MM.1S (cell line): Measurements from ENCODE around the gene NEK11.

ENCODE experiments used
- EZH2 ChIP-seq: fragments of 300-600 bp; sonication (generic); optimal IDR thresholded peaks from 2 replicates; pipeline ENCODE3; 2017; ENCODE audit warnings: low read depth, mild to moderate bottlenecking, antibody characterized with exemption, low read length, mixed read lengths
- EZH2phosphoT487 ChIP-seq: fragments of 300-600 bp; sonication (generic); IDR thresholded peaks from 2 replicates; pipeline ENCODE4 v1.6.1; 2018; ENCODE audit warnings: antibody characterized with exemption, low read length
- TF ChIP-seq, protein P1 (sequence below): fragments of 300-600 bp; sonication (generic); IDR thresholded peaks from 2 replicates; pipeline ENCODE4 v1.5.1; 2016; ENCODE audit warnings: antibody characterized with exemption, low read length, mixed read lengths

GRCh38 chr3:131299836-131300235 lies 273.2 kb downstream of the NEK11 start:
- TF ChIP-seq, protein P1, sequence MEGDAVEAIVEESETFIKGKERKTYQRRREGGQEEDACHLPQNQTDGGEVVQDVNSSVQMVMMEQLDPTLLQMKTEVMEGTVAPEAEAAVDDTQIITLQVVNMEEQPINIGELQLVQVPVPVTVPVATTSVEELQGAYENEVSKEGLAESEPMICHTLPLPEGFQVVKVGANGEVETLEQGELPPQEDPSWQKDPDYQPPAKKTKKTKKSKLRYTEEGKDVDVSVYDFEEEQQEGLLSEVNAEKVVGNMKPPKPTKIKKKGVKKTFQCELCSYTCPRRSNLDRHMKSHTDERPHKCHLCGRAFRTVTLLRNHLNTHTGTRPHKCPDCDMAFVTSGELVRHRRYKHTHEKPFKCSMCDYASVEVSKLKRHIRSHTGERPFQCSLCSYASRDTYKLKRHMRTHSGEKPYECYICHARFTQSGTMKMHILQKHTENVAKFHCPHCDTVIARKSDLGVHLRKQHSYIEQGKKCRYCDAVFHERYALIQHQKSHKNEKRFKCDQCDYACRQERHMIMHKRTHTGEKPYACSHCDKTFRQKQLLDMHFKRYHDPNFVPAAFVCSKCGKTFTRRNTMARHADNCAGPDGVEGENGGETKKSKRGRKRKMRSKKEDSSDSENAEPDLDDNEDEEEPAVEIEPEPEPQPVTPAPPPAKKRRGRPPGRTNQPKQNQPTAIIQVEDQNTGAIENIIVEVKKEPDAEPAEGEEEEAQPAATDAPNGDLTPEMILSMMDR, result no peak
- TF ChIP-seq EZH2 (no peak), EZH2phosphoT487 (no peak)
